Loucy (cell line): ENCODE results near the gene GNAQ.

Source experiments
- CTCF ChIP-seq: fragments of 200-600 bp; sonication (generic); conservative IDR thresholded peaks from 2 replicates; pipeline ENCODE4 v1.5.1; 2014; ENCODE audit warnings: mild to moderate bottlenecking, antibody characterized with exemption, low read length
- EZH2phosphoT487 ChIP-seq: fragments of 200-600 bp; IDR thresholded peaks from 2 replicates; pipeline ENCODE4 v1.6.1; 2018; ENCODE audit warnings: antibody characterized with exemption, mild to moderate bottlenecking, moderate library complexity, borderline replicate concordance

DNA sequence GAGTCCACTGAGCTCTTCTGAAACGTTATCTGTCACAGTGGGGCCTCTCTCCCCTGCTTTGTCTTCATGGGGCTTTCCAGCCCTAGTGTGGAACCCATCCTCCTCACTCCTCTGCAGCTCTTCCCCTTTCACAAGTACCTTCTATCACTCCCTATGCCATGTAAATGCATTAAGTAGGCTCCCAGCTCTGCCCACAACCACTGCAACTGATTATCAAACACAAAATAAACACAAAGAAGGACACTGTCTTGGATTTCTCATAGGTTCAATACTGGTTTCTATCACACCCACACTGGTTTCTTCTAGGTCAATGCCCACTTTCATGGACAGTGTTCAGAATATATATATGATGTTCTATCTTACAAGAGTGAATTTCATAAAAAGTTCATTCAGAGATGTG lies 139.4 kb downstream of the GNAQ start:
- TF ChIP-seq CTCF (no peak), EZH2phosphoT487 (no peak)
